K562 (cell line): ENCODE data around the gene TLR5. TPM values are rescaled to one million over a fixed set of nuclear protein-coding genes. Genes with fewer than 3 reads are reported as not detected.
A peak's percentile ranks its signal among the peaks of the same experiment; 100 is the strongest.

Source experiments
- AFF1 ChIP-seq, 2 experiments: fragments of 450-650 bp; IDR thresholded peaks; 2 replicates each; pipeline ENCODE4 v1.6.1; 2018; ENCODE audit warnings: mild to moderate bottlenecking in 2 of 2, low read depth in 1 of 2; ENCODE audit not compliant: partially characterized antibody in 2 of 2
- CAMTA2 ChIP-seq: fragments of 250-450 bp; sonication (Bioruptor Pico); conservative IDR thresholded peaks from 2 replicates; pipeline ENCODE4 v1.5.1; 2022
- CC2D1A ChIP-seq: fragments of 450-650 bp; IDR thresholded peaks from 2 replicates; pipeline ENCODE4 v1.6.1; 2017; ENCODE audit warnings: mild to moderate bottlenecking
- ETV6 ChIP-seq, 3 experiments: fragments of 150-350 bp in 1 of 3; sonication (generic) in 1 of 3; formaldehyde crosslinking in 1 of 3; IDR thresholded peaks; 2 replicates each; pipeline versions ENCODE4 v1.6.1 to v1.8.0; 2014 to 2022; ENCODE audit warnings: borderline replicate concordance in 2 of 3, low read depth in 2 of 3, antibody characterized with exemption in 1 of 3, low read length in 1 of 3, mild to moderate bottlenecking in 1 of 3, missing genetic modification reagents in 1 of 3
- FOXP1 ChIP-seq: sonication (generic); formaldehyde crosslinking; IDR thresholded peaks from 2 replicates; pipeline ENCODE4 v1.8.0; 2022; ENCODE audit warnings: mild to moderate bottlenecking, missing genetic modification reagents
- HEY1 ChIP-seq: fragments of 250-450 bp; sonication (Bioruptor Pico); IDR thresholded peaks from 2 replicates; pipeline ENCODE4 v1.5.0; 2020; ENCODE audit warnings: mild to moderate bottlenecking, moderate library complexity, borderline replicate concordance
- KAT8 ChIP-seq: fragments of 450-650 bp; IDR thresholded peaks from 2 replicates; pipeline ENCODE4 v1.6.1; 2016; ENCODE audit warnings: low read depth, mild to moderate bottlenecking
- SIN3A ChIP-seq, 2 experiments: fragments of 150-350 bp in 1 of 2; IDR thresholded peaks; 2 replicates each; pipeline ENCODE4 v1.6.1; 2011 to 2016; ENCODE audit warnings: borderline replicate concordance in 2 of 2, low read depth in 2 of 2, low read length in 2 of 2, mild to moderate bottlenecking in 2 of 2, moderate library complexity in 2 of 2; ENCODE audit not compliant: control insufficient read depth in 1 of 2
- SRF ChIP-seq, 2 experiments: fragments of 250-450, 450-650 bp in 1 of 2; sonication (Bioruptor Pico) in 1 of 2; sonication (generic) in 1 of 2; formaldehyde crosslinking; IDR thresholded peaks; 2 replicates each; pipeline versions ENCODE4 v1.5.0 to v1.5.1; 2020 to 2022; ENCODE audit warnings: mild to moderate bottlenecking in 1 of 2, missing genetic modification reagents in 1 of 2
- THRB ChIP-seq: fragments of 450-650 bp; formaldehyde crosslinking; conservative IDR thresholded peaks from 2 replicates; pipeline ENCODE4 v1.4.0; 2022; ENCODE audit warnings: mild to moderate bottlenecking, missing genetic modification characterization
- WHSC1 ChIP-seq: IDR thresholded peaks from one replicate; pipeline ENCODE4 v1.6.1; 2012; ENCODE audit warnings: low read length, control low read depth, inconsistent platforms
- XRCC5 ChIP-seq: fragments of 200-400 bp; formaldehyde crosslinking; IDR thresholded peaks from 2 replicates; pipeline ENCODE4 v1.6.1; 2017; ENCODE audit warnings: low read depth, mild to moderate bottlenecking, low read length
- ZNF174 ChIP-seq: fragments of 250-450 bp; sonication (Bioruptor Pico); IDR thresholded peaks from 2 replicates; pipeline ENCODE4 v1.4.0; 2020; ENCODE audit warnings: mild to moderate bottlenecking
- ZNF586 ChIP-seq: fragments of 450-650 bp; formaldehyde crosslinking; conservative IDR thresholded peaks from 2 replicates; pipeline ENCODE4 v1.4.0; 2020; ENCODE audit warnings: mild to moderate bottlenecking, moderate library complexity
- polyA plus RNA-seq, 8 experiments: library from polyadenylated mRNA; depleted of rRNA in 4 of 8; stranded (reverse) in 5 of 8; unstranded in 3 of 8; fragments of >200 nt; fragmentation: Nextera tagmentation in 2 of 8; fragmentation: Illumina TruSeq in 1 of 8; extraction: Ambion mirVana in 2 of 8; extraction: Trizol in 1 of 8; gene quantifications; 2 replicates each; pipeline versions ENCODE4 v1.2.1 to v1.2.3, GENCODE V29; 2011 to 2014; ENCODE audit warnings: inconsistent platforms in 1 of 8, missing spikeins in 1 of 8
- total RNA-seq, 7 experiments: library from RNA; depleted of rRNA in 6 of 7; stranded (reverse); fragments of >200 nt in 6 of 7; fragmentation: Illumina TruSeq in 2 of 7; extraction: Trizol in 2 of 7; gene quantifications; 2 replicates each; pipeline versions ENCODE4 v1.2.1 to v1.2.3, GENCODE V29; 2011 to 2021; ENCODE audit warnings: low replicate concordance in 1 of 7
- TF ChIP-seq, protein P1 (sequence below), 2 experiments: fragments of 450-650 bp in 1 of 2; sonication (generic) in 1 of 2; formaldehyde crosslinking in 1 of 2; IDR thresholded peaks in 1 of 2; conservative IDR thresholded peaks in 1 of 2; 2 replicates each; pipeline versions ENCODE4 v1.6.1 to v1.8.1; 2016 to 2023; ENCODE audit warnings: mild to moderate bottlenecking in 2 of 2, moderate library complexity in 2 of 2, inconsistent platforms in 1 of 2, missing genetic modification reagents in 1 of 2

The TLR5 gene
- total and polyA plus RNA-seq, 9 of the 15 experiments (the other 6 are each of a cell fraction or from before 2014, with no cell fraction given) = 0.93 to 7.4 (median 1.9) TPM

GRCh38 chr1:223142795-223143536 is at the start of gene TLR5 (continued):
- TF ChIP-seq SIN3A (IDR thresholded peaks at IDR 0.05; ENCODE audit: borderline replicate concordance in 2 of 2, control insufficient read depth in 1 of 2, low read depth in 2 of 2, low read length in 2 of 2) = peak in 1 of 2 experiments; percentile 36; a peak in 1 of 4 replicates
- TF ChIP-seq THRB (CRISPR knock-in tag) = 0 out of 2 replicates have a peak, but pooled peaks have one; percentile 70
- TF ChIP-seq CC2D1A = peak; percentile 39; the same call in 1 of the 2 replicates
- no peak for TF ChIP-seq HEY1 (CRISPR knock-in tag)
- TF ChIP-seq ETV6 (IDR thresholded peaks at IDR 0.05; ENCODE audit: borderline replicate concordance in 1 of 2, low read depth in 2 of 2, low read length in 1 of 2) = no peak
- peak; percentile 98 for TF ChIP-seq ETV6 (CRISPR knock-in tag; IDR thresholded peaks at IDR 0.05; ENCODE audit: borderline replicate concordance)
- peak; percentile 79 for TF ChIP-seq XRCC5
- no peak for TF ChIP-seq WHSC1
- peak; percentile 98 for TF ChIP-seq FOXP1
- no peak; the same call in 1 of the 2 replicates for TF ChIP-seq CAMTA2
- TF ChIP-seq SRF (CRISPR knock-in tag; IDR thresholded peaks at IDR 0.05) = peak in 1 of 2 experiments; percentile 43; a peak in 1 of 4 replicates
- TF ChIP-seq AFF1 (IDR thresholded peaks at IDR 0.05; ENCODE audit: low read depth in 1 of 2, partially characterized antibody in 2 of 2) = no peak
- no peak for TF ChIP-seq ZNF586
- TF ChIP-seq, protein P1, sequence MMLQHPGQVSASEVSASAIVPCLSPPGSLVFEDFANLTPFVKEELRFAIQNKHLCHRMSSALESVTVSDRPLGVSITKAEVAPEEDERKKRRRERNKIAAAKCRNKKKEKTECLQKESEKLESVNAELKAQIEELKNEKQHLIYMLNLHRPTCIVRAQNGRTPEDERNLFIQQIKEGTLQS (IDR thresholded peaks at IDR 0.05) = no peak
- TF ChIP-seq, protein P1 (CRISPR knock-in tag; conservative IDR thresholded peaks at IDR 0.05) = peak; percentile 61; the same call in 1 of the 2 replicates
- no peak for TF ChIP-seq KAT8
- TF ChIP-seq ZNF174 (CRISPR knock-in tag) = no peak
